HG03025 (cell line): ENCODE results near the gene NEURL1.
"Not testable (repeated sequence)": the region's sequence is repeated elsewhere in the genome, so short reads cannot be mapped to it uniquely, and the experiment has no call there.

Experiments used
- ATAC-seq: cut with Tn5 transposase; IDR thresholded peaks from one replicate; pipeline ENCODE4 v1.9.1; 2021; ENCODE audit warnings: mild to moderate bottlenecking, moderate library complexity; ENCODE audit not compliant: unreplicated experiment, low FRiP score

The NEURL1 gene

GRCh38 chr10:103492655-103493261, 747 bp upstream of the NEURL1 start:
- ATAC-seq: no peak

GRCh38 chr10:103493916-103494877, 692 bp downstream of the NEURL1 start:
- ATAC-seq: no peak

- no peak for ATAC-seq
Observed at GRCh38 chr10:103495321-103495720, 1.8 kb downstream of the NEURL1 start.

- no peak for ATAC-seq
Observed at GRCh38 chr10:103497161-103497915, 3.8 kb downstream of the NEURL1 start.

- ATAC-seq: no peak
Observed at GRCh38 chr10:103498936-103499638, 5.6 kb downstream of the NEURL1 start.

DNA sequence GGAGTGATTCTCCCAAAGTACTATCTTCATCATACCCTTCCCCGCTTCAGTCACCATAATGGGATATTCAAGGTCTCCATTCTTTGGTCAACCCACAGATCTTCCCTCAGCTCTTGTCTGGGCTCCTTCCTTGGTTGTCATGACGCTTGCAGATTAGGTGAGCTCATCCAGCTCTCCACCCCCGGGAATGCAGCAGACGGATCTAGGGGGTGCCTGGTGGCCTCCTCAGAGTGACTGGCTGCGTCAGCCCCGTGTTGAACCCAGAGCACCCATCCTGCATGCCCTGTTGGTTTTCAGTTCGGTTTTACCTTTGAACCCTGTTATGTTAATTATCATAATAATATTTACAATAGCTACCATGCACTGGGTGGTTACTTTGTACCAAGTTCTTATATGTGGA, 6.4 kb downstream of the NEURL1 start:
- no peak for ATAC-seq

DNA sequence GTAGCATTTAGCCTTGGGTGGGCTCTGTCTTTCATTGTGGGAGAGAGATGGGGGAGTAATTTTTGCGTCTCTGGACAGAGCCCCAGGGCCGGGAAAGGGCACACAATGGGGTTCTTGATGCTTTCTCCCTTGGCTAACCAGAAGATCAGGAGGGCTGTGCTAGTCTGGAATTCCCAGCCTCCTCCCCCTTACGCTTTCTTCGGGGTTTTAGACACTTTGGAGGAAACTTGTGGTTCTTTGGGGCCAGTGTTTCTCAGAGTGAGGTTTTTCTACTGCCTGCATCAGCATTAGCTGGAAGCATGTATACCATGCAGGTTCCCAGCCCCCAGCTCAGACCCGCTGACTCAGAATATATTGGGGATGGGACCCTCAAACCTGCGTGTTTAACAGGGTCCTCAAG, 7.0 kb downstream of the NEURL1 start:
- ATAC-seq: no peak

DNA sequence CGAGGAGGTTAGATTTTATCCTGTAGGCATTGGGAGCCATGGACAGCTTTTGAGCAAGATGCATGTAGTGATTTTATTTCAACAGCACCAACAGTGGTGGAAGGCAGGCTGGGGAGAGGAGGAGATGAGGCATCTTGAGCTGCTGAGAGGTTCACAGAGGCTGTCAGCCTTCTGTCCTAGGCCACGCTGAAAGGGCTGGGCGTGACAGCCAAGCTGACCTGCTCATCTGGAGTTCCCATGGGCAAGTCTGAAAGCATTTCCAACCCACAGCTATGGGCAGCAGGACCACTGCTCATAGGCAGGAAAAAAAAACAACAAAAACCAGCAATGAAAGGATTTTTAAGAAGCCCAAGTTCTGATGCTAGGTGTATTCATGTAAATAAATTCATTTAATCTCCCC, 7.7 kb downstream of the NEURL1 start:
- ATAC-seq: no peak

DNA sequence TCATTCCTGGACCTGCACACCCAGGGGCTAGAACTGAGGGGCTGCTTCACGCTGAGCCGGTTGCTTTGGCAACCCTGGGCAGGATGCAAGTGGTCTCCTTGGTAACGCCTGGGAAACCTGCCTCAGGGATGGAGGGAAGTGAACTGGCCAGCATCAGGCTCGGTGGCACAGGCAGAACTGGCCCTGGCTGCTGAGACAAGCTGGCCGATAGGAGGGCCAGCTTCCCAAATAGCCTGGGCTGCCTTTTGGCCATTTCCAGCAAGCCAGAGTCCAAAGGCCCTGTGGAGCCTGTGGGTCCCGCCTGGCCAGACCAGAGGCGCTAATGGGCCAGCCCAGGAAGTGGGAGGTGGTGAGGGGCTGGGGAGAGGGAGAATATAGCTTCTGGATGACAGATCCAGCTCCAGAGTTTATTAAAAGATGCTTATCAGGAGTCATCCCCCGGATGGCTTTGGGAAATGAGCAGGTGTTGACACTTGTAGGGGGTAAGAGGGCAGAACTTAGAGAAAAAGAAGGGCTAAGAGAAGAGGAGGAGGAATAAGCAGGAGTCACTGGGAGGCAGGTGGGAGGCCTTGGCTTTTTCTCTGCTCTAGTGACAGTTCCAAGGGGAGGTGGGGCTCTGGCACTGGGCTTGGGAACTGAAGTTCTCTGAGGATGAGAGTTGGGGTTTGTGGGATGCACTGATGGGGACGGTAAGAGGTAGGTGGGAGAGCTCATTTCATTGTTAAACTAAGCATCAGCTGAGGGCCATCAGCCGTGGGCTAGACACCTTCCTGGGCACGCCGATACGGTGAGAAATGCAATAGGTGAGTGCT, 9.6 kb downstream of the NEURL1 start:
- no peak for ATAC-seq

DNA sequence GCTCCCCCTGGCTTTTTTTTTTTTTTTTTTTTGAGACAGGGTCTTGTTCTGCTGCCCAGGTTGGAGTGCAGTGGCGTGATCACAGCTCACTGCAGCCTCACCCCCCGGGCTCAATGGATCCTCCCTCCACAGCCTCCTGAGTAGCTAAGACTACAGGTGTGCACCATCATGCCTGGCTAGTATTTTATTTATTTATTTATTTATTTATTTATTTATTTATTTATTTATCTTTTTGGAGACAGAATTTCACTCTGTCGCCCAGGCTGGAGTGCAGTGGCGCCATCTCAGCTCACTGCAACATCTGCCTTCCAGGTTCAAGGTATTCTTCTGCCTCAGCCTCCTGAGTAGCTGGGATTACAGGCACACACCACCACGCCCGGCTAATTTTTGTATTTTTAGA, 10.3 kb downstream of the NEURL1 start:
- not testable (repeated sequence) for ATAC-seq

GRCh38 chr10:103504181-103504783, 10.8 kb downstream of the NEURL1 start:
- ATAC-seq: no peak

GRCh38 chr10:103506061-103506460, 12.6 kb downstream of the NEURL1 start:
- no peak for ATAC-seq

- ATAC-seq: no peak
Observed at GRCh38 chr10:103507235-103508191, 14.0 kb downstream of the NEURL1 start.

DNA sequence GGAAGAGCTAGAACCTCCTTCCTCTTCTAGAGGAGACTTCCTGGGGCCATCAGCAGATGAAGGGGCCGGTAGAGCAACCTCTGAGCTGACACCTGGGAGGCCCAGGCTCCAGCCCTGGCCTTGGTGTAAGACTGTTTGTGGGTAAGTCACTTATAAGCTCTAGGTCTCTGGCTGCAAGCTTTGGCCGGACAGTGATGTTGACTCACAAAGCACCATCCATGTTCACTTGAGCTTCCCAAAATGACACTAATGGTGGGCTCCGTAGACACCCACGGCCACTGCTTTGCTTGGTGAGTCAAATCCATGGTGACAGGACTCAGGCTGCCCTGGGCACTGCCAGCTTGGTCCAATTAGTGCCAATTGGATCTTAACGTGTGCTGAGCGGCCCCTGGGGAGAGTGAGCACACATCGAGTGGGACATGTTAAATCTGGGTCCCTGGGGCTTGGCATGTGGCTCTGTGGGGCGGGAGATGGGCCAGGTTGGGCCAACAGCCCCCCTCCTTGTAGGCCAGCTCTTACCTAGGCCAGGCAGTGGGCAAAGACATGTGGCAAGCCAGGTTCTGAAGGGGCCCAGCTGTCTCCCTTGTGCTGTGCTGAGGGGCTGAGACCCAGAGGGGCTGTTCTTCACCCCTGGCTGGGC, 16.7 kb downstream of the NEURL1 start:
- ATAC-seq: no peak

DNA sequence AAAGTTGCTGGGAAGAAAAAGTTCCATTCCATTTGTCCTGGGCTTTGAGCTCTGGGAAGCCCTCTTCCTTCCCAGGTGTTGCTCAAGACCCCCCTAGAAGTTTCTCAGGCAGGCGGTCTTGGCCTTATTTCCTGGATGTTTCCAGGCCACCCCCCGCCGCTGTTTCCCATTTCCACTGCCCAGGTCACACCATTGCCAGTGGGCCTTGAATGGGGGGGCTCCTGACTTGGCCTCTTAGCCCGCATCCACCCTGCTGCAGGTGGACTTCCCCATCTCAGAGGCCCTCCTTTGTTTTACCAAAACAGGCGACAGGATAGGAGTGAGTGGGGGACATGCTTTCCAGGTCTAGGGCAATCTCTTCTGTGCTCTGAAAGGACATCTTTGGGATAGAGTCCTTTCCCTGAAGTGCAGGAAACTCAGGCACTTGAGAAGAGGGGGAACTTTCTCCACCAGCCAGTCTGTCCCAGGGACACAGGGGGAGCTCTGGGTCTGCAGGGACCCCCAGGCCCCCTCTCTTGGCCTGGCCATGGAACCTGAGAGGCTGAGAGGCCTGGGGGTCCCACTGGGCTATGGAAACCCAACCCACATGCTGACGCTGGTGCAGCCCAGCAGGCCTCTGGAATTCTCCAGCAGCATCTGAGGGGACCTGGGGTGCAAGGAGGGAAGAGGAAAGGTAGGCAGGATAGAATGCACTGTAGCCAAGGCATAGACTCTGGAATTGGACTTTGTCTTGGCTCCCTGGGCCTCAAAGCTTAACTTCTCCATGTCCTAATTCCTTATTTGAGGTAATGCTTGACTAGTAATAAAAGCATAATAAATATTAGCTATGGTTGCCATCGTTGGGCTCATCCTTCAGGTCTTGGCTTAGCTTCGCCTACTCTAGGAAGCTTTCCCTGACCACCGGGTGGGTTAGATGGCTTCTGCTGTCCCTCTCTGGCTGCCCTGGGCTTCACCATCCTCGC, 17.6 kb downstream of the NEURL1 start:
- ATAC-seq: no peak

- no peak for ATAC-seq
Observed at GRCh38 chr10:103512166-103512565, 18.7 kb downstream of the NEURL1 start.
